Progenitor cell of endocrine pancreas (in vitro differentiated cells): ENCODE data around the gene KIFAP3. TPM values are rescaled to one million over a fixed set of nuclear protein-coding genes. Genes with fewer than 3 reads are reported as not detected.

Experiments used
- DNase-seq: peaks from one replicate; pipeline ENCODE4 v3.0.0; 2021; ENCODE audit warnings: low spot score; ENCODE audit not compliant: unreplicated experiment
- H3K27ac Mint-ChIP-seq: 2 replicates; pipeline ENCODE4 v1.8.0; 2021; ENCODE audit warnings: mild to moderate bottlenecking, moderate library complexity, mixed read lengths
- H3K27me3 Mint-ChIP-seq: 2 replicates; pipeline ENCODE4 v1.8.0; 2021; ENCODE audit warnings: mixed read lengths
- H3K36me3 Mint-ChIP-seq: 2 replicates; pipeline ENCODE4 v1.8.0; 2022; ENCODE audit warnings: mixed read lengths; ENCODE audit not compliant: insufficient read depth
- H3K4me1 Mint-ChIP-seq: 2 replicates; pipeline ENCODE4 v1.8.0; 2021; ENCODE audit warnings: low read depth, mixed read lengths
- H3K4me3 Mint-ChIP-seq: 2 replicates; pipeline ENCODE4 v1.8.0; 2021; ENCODE audit warnings: low read depth, mild to moderate bottlenecking, moderate library complexity, mixed read lengths
- H3K9me3 Mint-ChIP-seq: 2 replicates; pipeline ENCODE4 v1.8.0; 2021; ENCODE audit warnings: low read depth, mixed read lengths
- total RNA-seq: library from RNA; stranded (reverse); gene quantifications from 2 replicates; pipeline ENCODE4 v1.2.1, GENCODE V29; 2021
- TF ChIP-seq, protein P1 (sequence below): fragments of 200-600 bp; sonication (generic); IDR thresholded peaks from one replicate; pipeline ENCODE4 v1.5.0; 2021; ENCODE audit warnings: antibody characterized with exemption, mild to moderate bottlenecking; ENCODE audit not compliant: unreplicated experiment

The KIFAP3 gene
- total RNA-seq, 1 donor from 2014 or later = 24.6 TPM

GRCh38 chr1:169957884-169958283 lies 116.6 kb downstream of the KIFAP3 start:
- Mint-ChIP-seq H3K27me3 (no peaks in the 10 kb centered on the region), H3K4me3 (no peak overlapping the region), H3K4me1 (no peaks in the 10 kb centered on the region), H3K27ac (no peak overlapping the region), H3K9me3 (no peaks in the 10 kb centered on the region), H3K36me3 (peaks cover 2% of the 10 kb centered on the region)
- TF ChIP-seq, protein P1, sequence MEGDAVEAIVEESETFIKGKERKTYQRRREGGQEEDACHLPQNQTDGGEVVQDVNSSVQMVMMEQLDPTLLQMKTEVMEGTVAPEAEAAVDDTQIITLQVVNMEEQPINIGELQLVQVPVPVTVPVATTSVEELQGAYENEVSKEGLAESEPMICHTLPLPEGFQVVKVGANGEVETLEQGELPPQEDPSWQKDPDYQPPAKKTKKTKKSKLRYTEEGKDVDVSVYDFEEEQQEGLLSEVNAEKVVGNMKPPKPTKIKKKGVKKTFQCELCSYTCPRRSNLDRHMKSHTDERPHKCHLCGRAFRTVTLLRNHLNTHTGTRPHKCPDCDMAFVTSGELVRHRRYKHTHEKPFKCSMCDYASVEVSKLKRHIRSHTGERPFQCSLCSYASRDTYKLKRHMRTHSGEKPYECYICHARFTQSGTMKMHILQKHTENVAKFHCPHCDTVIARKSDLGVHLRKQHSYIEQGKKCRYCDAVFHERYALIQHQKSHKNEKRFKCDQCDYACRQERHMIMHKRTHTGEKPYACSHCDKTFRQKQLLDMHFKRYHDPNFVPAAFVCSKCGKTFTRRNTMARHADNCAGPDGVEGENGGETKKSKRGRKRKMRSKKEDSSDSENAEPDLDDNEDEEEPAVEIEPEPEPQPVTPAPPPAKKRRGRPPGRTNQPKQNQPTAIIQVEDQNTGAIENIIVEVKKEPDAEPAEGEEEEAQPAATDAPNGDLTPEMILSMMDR = no peak
- DNase-seq = no peak

DNA sequence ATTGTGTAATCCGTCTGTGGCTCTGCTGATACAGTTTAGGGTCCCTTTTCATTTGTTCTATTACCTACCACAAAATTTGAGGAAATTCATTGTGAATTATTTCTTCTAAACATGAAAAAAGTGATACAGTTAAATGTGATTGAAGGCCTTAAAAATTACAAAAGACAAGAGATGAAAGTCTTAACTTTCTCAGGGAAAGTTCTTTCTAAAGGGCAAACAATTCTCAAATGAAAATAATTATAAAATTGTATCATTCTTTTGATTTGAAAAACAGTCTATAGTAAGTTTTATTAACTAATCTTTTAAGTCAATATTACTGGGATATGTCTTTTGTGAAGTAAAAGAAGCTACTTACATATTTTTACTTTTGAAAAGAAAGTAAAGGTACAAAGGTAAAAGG lies 123.4 kb downstream of the KIFAP3 start:
- TF ChIP-seq, protein P1 = no peak
- no peaks in the 10 kb centered on the region for H3K9me3 Mint-ChIP-seq
- H3K27ac Mint-ChIP-seq = no peak overlapping the region
- peaks cover 2% of the 10 kb centered on the region for H3K36me3 Mint-ChIP-seq
- H3K4me1 Mint-ChIP-seq = no peaks in the 10 kb centered on the region
- no peak for DNase-seq
- H3K27me3 Mint-ChIP-seq = no peaks in the 10 kb centered on the region
- H3K4me3 Mint-ChIP-seq = no peak overlapping the region

DNA sequence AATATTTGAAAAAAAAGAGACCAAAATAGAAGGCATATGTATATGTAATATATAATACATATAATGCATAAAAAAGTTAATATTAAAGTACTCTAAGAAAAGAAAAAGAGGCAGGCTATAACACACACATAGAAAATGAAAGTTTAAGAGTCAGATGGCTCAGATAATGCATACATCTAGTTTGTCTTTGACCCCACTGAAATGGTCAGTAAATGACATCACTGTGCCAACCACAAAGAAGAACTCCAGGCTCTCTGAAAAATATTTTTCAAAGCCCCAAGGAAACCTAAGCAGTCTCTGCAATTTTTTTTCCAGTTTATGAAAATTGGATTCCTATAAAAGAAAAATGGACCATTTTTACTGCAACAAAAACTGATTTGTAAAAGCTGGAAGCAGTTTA lies 125.4 kb downstream of the KIFAP3 start:
- Mint-ChIP-seq H3K4me3 (no peak overlapping the region), H3K27ac (no peak overlapping the region), H3K36me3 (peaks cover 2% of the 10 kb centered on the region), H3K27me3 (no peaks in the 10 kb centered on the region), H3K9me3 (no peaks in the 10 kb centered on the region), H3K4me1 (no peaks in the 10 kb centered on the region)
- DNase-seq = no peak
- TF ChIP-seq, protein P1 = no peak

DNA sequence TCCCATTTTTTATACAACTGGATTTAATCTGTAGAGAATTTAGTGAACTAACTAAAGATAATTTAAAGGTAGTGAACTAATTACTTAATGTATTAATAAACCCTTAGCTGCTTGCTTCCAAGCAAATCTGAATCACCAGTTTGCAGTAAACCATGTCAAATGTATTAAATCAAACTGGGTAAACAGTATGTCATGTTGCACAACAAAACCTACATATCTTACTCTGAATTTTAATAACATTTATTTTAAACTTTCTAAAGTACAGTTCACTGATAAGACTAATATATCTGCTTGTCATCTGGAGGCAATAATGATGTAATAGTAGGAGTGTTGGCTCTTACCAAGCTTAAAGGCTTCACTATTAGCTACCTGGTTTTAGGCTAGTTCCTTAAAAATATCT lies 128.3 kb downstream of the KIFAP3 start:
- no peaks in the 10 kb centered on the region for H3K36me3 Mint-ChIP-seq
- no peak overlapping the region for H3K27ac Mint-ChIP-seq
- H3K4me1 Mint-ChIP-seq = no peaks in the 10 kb centered on the region

GRCh38 chr1:169945181-169945580 lies 129.3 kb downstream of the KIFAP3 start:
- no peak overlapping the region for H3K27ac Mint-ChIP-seq
- H3K9me3 Mint-ChIP-seq = no peaks in the 10 kb centered on the region
- H3K27me3 Mint-ChIP-seq = no peaks in the 10 kb centered on the region
- DNase-seq = no peak
- no peak overlapping the region for H3K4me3 Mint-ChIP-seq
- TF ChIP-seq, protein P1 = no peak
- no peaks in the 10 kb centered on the region for H3K4me1 Mint-ChIP-seq
- H3K36me3 Mint-ChIP-seq = no peaks in the 10 kb centered on the region

More for the DNA sequence above, 128.3 kb downstream of the KIFAP3 start:
- Mint-ChIP-seq H3K27me3 (no peaks in the 10 kb centered on the region), H3K9me3 (no peaks in the 10 kb centered on the region), H3K4me3 (no peak overlapping the region)
- TF ChIP-seq, protein P1 = no peak
- no peak for DNase-seq
